GM23338 (cell line): ENCODE measurements around the gene FNDC3B.

Source experiments
- CTCF ChIP-seq, 2 experiments: fragments of 200-600 bp in 1 of 2; sonication (generic) in 1 of 2; conservative IDR thresholded peaks; 2 replicates each; pipeline versions ENCODE4 v1.5.1 to v1.6.1; 2016 to 2017; ENCODE audit warnings: antibody characterized with exemption in 2 of 2, low read depth in 2 of 2, mild to moderate bottlenecking in 2 of 2, moderate library complexity in 1 of 2
- STAT1 ChIP-seq: IDR thresholded peaks from one replicate; pipeline ENCODE4 v1.6.1; 2016; ENCODE audit warnings: antibody characterized with exemption; ENCODE audit not compliant: unreplicated experiment

- TF ChIP-seq CTCF (conservative IDR thresholded peaks at IDR 0.05; ENCODE audit: low read depth in 2 of 2) = no peak
- TF ChIP-seq STAT1 = no peak
Observed at GRCh38 chr3:172029425-172030098, 9.8 kb upstream of the FNDC3B start.
